Measurements from ENCODE around the gene HOXB8.

The HOXB8 gene

GRCh38 chr17:48627623-48628521 lies 12.8 kb upstream of the HOXB8 start:
- TF ChIP-seq TAF1 (IDR thresholded peaks at IDR 0.05; ENCODE audit: borderline replicate concordance, low read depth, low read length) = no peak
- no peak for TF ChIP-seq POLR2AphosphoS5 (IDR thresholded peaks at IDR 0.05; ENCODE audit: low read depth, low read length)
- no peak for TF ChIP-seq POLR2A (IDR thresholded peaks at IDR 0.05; ENCODE audit: low read depth, low read length)
- FAIRE-seq = no peak
- no peak for DNase-seq (ENCODE audit: insufficient read length)

- DNase-seq (ENCODE audit: insufficient read length) (no peak), FAIRE-seq (no peak)
- TF ChIP-seq POLR2A (IDR thresholded peaks at IDR 0.05; ENCODE audit: low read depth, low read length) = no peak
- TF ChIP-seq TAF1 (IDR thresholded peaks at IDR 0.05; ENCODE audit: borderline replicate concordance, low read depth, low read length) = no peak
- no peak for TF ChIP-seq POLR2AphosphoS5 (IDR thresholded peaks at IDR 0.05; ENCODE audit: low read depth, low read length)
These were observed 12.1 kb upstream of the HOXB8 start for GRCh38 chr17:48627118-48627597.

GRCh38 chr17:48626245-48627117 lies 11.4 kb upstream of the HOXB8 start, which contains the start of gene HOXB9:
Gene HOXB9, minus strand, starts transcription at chr17:48626358. Its CDS starts 89 bp downstream, at chr17:48626269.
- TF ChIP-seq POLR2AphosphoS5 (IDR thresholded peaks at IDR 0.05; ENCODE audit: low read depth, low read length) (no peak), TAF1 (IDR thresholded peaks at IDR 0.05; ENCODE audit: borderline replicate concordance, low read depth, low read length) (no peak), POLR2A (IDR thresholded peaks at IDR 0.05; ENCODE audit: low read depth, low read length) (no peak)
- no peak for DNase-seq (ENCODE audit: insufficient read length)
- peak; percentile 80 for FAIRE-seq

- no peak for TF ChIP-seq POLR2A (IDR thresholded peaks at IDR 0.05; ENCODE audit: low read depth, low read length)
- no peak for TF ChIP-seq TAF1 (IDR thresholded peaks at IDR 0.05; ENCODE audit: borderline replicate concordance, low read depth, low read length)
- TF ChIP-seq POLR2AphosphoS5 (IDR thresholded peaks at IDR 0.05; ENCODE audit: low read depth, low read length) = no peak
- DNase-seq (ENCODE audit: insufficient read length) (peak; percentile 67), FAIRE-seq (peak; percentile 78)
These were observed 10.6 kb upstream of the HOXB8 start for GRCh38 chr17:48625495-48626244.

- TF ChIP-seq POLR2A (IDR thresholded peaks at IDR 0.05; ENCODE audit: low read depth, low read length) (no peak), TAF1 (IDR thresholded peaks at IDR 0.05; ENCODE audit: borderline replicate concordance, low read depth, low read length) (no peak)
- peak; percentile 54 for FAIRE-seq
- DNase-seq (ENCODE audit: insufficient read length) = no peak
These were observed 9.7 kb upstream of the HOXB8 start for GRCh38 chr17:48624544-48625494.

GRCh38 chr17:48624118-48624517 lies 9.0 kb upstream of the HOXB8 start:
- no peak for DNase-seq (ENCODE audit: insufficient read length)
- FAIRE-seq = no peak
- no peak for TF ChIP-seq POLR2A (IDR thresholded peaks at IDR 0.05; ENCODE audit: low read depth, low read length)
- TF ChIP-seq TAF1 (IDR thresholded peaks at IDR 0.05; ENCODE audit: borderline replicate concordance, low read depth, low read length) = no peak
- no peak for TF ChIP-seq POLR2AphosphoS5 (IDR thresholded peaks at IDR 0.05; ENCODE audit: low read depth, low read length)

GRCh38 chr17:48623583-48623982 lies 8.5 kb upstream of the HOXB8 start:
- FAIRE-seq = no peak
- DNase-seq (ENCODE audit: insufficient read length) = no peak
- TF ChIP-seq POLR2AphosphoS5 (IDR thresholded peaks at IDR 0.05; ENCODE audit: low read depth, low read length) (no peak), TAF1 (IDR thresholded peaks at IDR 0.05; ENCODE audit: borderline replicate concordance, low read depth, low read length) (no peak), POLR2A (IDR thresholded peaks at IDR 0.05; ENCODE audit: low read depth, low read length) (no peak)

- TF ChIP-seq POLR2AphosphoS5 (IDR thresholded peaks at IDR 0.05; ENCODE audit: low read depth, low read length) = no peak
- no peak for TF ChIP-seq TAF1 (IDR thresholded peaks at IDR 0.05; ENCODE audit: borderline replicate concordance, low read depth, low read length)
- TF ChIP-seq POLR2A (IDR thresholded peaks at IDR 0.05; ENCODE audit: low read depth, low read length) = no peak
- no peak for FAIRE-seq
- no peak for DNase-seq (ENCODE audit: insufficient read length)
These were observed 7.8 kb upstream of the HOXB8 start for GRCh38 chr17:48622857-48623256.

- no peak for DNase-seq (ENCODE audit: insufficient read length)
- no peak for TF ChIP-seq POLR2AphosphoS5 (IDR thresholded peaks at IDR 0.05; ENCODE audit: low read depth, low read length)
- TF ChIP-seq POLR2A (IDR thresholded peaks at IDR 0.05; ENCODE audit: low read depth, low read length) = no peak
- no peak for TF ChIP-seq TAF1 (IDR thresholded peaks at IDR 0.05; ENCODE audit: borderline replicate concordance, low read depth, low read length)
- no peak for FAIRE-seq
These were observed 6.6 kb upstream of the HOXB8 start for GRCh38 chr17:48621410-48622392.

All from GM12892 (cell line).